Stimulated activated naive B cell treated with anti-CD40 and anti-IgM and Interleukin-4, amounts not matched to agents 10 μg/mL and 1 μg/mL and 100 μg/mL, for 72 hours (primary cell): ENCODE results near the gene TAF15.

Experiments used
- ATAC-seq, 2 donors: fragments of 150-1000 bp; cut with Tn5 transposase; replicated peaks; 2 replicates each; pipeline ENCODE4 v1.10.0; 2021; ENCODE audit warnings: moderate library complexity in 1 of 2
- DNase-seq: peaks from one replicate; pipeline ENCODE4 v3.0.0; 2021
- H3K27ac Mint-ChIP-seq: one replicate; pipeline ENCODE4 v1.8.0; 2022; ENCODE audit warnings: mild to moderate bottlenecking, mixed read lengths
- H3K27me3 Mint-ChIP-seq, 2 donors: one replicate each; pipeline ENCODE4 v1.8.0; 2022; ENCODE audit warnings: mixed read lengths in 2 of 2
- H3K36me3 Mint-ChIP-seq, 2 donors: one replicate each; pipeline ENCODE4 v1.8.0; 2022; ENCODE audit warnings: mixed read lengths in 2 of 2, mild to moderate bottlenecking in 1 of 2
- H3K4me1 Mint-ChIP-seq, 2 donors: one replicate each; pipeline ENCODE4 v1.8.0; 2022; ENCODE audit warnings: mixed read lengths in 2 of 2, mild to moderate bottlenecking in 1 of 2
- H3K4me3 Mint-ChIP-seq, 2 donors: one replicate each; pipeline ENCODE4 v1.8.0; 2022; ENCODE audit warnings: mild to moderate bottlenecking in 2 of 2, mixed read lengths in 2 of 2, moderate library complexity in 1 of 2
- H3K9me3 Mint-ChIP-seq, 2 donors: one replicate each; pipeline ENCODE4 v1.8.0; 2022; ENCODE audit warnings: mixed read lengths in 2 of 2, mild to moderate bottlenecking in 1 of 2

TAF15 gene

DNA sequence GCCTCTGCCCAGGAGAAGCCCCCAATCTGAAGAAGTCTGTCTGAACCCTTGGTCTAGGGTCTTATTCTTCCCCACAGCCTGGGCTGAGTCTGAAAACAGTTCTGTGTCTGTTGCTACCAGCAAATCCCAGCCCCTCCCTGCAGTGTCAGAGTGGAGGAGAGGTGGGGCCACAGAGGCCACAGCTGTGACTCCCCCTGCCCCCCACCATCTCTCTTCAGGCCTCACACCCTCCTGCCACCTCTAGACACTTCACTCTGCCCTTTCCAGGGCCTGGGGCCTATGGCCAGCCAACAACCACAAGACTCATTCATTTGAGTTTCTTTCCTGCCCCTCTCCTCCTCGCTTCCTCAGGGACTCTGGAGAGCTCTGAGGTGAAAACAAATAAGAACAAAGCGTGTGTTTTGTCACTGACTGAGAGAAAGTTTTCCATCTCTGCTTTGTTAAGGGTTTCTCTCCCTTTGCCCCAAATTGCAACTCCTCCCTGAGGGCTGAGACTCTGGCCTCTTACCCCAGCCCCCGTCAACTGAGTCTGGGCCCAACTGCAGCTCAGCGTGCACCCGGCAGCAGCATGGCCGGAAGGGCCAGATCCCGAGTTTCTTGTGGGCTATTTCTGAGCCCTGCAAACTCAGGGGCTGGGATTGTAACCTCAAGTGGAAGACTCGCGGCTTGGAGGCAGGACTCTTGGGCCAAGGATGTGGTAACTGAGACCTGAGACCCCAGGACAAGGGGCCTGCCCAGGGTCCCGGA lies 35.4 kb upstream of the TAF15 start:
- Mint-ChIP-seq H3K27ac (no peak overlapping the region), H3K4me1 (no peaks in the 10 kb centered on the region), H3K4me3 (no peak overlapping the region), H3K36me3 (no peaks in the 10 kb centered on the region), H3K27me3 (peaks cover 8 to 24% of the 10 kb centered on the region in 2 donors), H3K9me3 (no peaks in the 10 kb centered on the region)
- ATAC-seq: no peak
- no peak for DNase-seq

DNA sequence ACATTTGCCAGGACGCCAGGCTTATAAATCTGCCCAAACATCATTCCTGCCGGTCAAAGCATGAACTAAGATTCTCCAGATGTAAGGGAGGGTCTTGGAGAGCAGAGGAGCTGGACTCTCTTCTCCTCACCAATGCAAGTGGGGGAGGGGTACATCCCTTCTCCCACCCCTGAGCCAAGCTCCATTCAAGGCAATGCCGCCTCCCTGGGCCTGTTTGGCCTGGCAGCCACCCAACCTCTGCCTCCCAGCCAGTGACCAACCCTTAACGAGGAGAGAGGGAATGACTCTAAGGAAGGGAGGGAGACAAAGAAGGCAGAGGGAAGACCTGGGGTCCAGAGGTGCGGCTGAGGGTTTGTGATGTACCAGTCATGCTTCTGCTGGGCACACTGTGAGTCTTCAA lies 34.8 kb upstream of the TAF15 start:
- Mint-ChIP-seq H3K4me1 (no peaks in the 10 kb centered on the region), H3K27me3 (peaks cover 6 to 26% of the 10 kb centered on the region in 2 donors), H3K27ac (no peak overlapping the region), H3K9me3 (no peaks in the 10 kb centered on the region), H3K36me3 (no peaks in the 10 kb centered on the region), H3K4me3 (no peak overlapping the region)
- DNase-seq: no peak
- no peak for ATAC-seq

DNA sequence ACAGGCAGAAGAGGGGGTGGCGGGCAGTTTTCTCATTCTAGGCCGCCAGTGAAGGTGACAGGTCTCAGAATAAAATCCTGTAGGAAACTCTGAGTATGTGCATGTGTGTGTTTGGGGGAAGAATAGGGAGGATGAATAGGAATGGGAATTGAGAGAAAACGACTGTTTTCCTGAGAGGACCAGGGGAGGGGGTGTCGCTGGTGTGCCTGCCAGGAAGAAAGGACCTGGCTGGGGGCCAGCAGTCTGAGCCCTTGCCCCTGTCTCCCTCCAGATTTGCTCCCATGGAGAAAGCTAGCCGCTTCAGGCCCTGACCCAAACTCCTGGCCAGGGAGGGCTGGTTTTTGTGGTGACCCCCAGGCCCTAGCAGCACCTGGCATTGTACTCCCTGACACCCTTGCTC lies 34.2 kb upstream of the TAF15 start:
- no peak for DNase-seq
- H3K27ac Mint-ChIP-seq: no peak overlapping the region
- H3K4me3 Mint-ChIP-seq: no peak overlapping the region
- no peak for ATAC-seq
- H3K27me3 Mint-ChIP-seq: peaks cover 4 to 22% of the 10 kb centered on the region in 2 donors
- H3K4me1 Mint-ChIP-seq: no peaks in the 10 kb centered on the region
- H3K9me3 Mint-ChIP-seq: no peaks in the 10 kb centered on the region
- no peaks in the 10 kb centered on the region for H3K36me3 Mint-ChIP-seq

DNA sequence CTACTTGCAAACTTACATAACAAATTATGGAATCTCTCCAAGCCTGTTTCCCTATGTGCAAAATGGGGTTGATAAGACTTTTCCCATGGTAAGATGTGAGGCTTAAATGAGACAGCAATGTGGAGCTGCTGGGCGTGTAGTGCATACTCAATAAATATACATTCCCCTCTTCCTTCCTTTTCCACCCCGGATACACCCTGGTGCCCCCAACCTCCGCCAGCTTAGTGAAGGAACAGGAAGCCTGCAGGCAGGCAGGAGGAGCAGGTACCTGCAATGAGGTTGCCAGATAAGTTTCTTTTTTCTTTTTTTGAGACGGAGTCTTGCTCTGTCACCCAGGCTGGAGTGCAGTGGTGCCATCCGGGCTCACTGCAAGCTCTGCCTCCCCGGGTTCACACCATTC lies 33.7 kb upstream of the TAF15 start:
- ATAC-seq: no peak
- no peaks in the 10 kb centered on the region for H3K4me1 Mint-ChIP-seq
- DNase-seq: no peak
- no peaks in the 10 kb centered on the region for H3K9me3 Mint-ChIP-seq
- H3K36me3 Mint-ChIP-seq: no peaks in the 10 kb centered on the region
- H3K27ac Mint-ChIP-seq: no peak overlapping the region
- no peak overlapping the region for H3K4me3 Mint-ChIP-seq
- H3K27me3 Mint-ChIP-seq: peaks cover 4 to 22% of the 10 kb centered on the region in 2 donors

DNA sequence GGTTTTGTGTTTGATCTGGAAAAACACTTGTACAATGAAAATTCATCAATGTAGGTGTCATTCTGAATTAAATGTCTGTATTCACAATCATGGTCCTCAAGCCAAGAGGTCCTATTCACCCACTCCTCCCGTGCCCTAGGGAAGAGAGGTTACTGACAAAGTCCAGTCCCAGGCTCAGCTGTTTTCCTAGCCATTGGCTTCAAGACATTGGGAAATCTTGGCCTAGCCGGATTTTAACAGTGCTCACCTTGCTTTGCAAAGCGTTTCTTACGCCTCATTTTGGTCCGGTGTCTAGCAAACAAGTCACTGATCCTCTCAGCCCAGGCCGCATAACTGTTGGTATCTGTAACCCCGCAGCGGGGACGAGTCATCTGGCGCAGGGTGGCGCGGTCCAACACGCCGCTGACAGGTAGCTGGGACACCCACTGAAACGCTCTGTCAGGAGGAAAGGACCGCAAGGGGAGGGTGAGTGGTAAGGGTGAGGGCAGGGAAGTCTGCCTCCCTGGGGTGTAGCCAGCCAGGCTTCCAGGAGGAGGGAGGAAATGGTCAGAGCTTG lies 30.6 kb upstream of the TAF15 start:
- Mint-ChIP-seq H3K36me3 (no peaks in the 10 kb centered on the region), H3K27ac (no peak overlapping the region), H3K27me3 (peaks cover 4 to 16% of the 10 kb centered on the region in 2 donors), H3K9me3 (no peaks in the 10 kb centered on the region), H3K4me3 (no peak overlapping the region), H3K4me1 (no peaks in the 10 kb centered on the region)
- ATAC-seq (no peak), DNase-seq (no peak)

DNA sequence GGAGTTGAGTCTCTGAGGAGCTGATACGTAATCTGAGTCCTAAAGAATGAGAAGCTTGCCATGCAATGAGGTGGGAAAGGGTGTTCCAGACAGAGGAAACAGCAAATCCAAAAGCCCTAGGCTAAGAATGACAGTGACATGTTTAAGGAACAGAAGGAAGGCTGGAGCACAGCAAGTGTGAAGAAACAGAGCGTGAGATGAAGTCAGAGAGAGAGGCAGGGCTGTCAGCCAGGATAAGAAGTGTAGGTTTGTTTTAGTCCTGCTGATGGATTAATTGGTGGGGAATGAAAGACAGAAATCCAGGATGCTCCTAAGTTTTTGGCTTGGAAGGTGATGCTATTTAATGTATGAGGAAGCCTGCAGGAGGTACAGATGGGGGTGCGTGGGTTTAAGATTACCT lies 28.3 kb upstream of the TAF15 start:
- no peak overlapping the region for H3K27ac Mint-ChIP-seq
- no peaks in the 10 kb centered on the region for H3K9me3 Mint-ChIP-seq
- H3K4me3 Mint-ChIP-seq: no peak overlapping the region

DNA sequence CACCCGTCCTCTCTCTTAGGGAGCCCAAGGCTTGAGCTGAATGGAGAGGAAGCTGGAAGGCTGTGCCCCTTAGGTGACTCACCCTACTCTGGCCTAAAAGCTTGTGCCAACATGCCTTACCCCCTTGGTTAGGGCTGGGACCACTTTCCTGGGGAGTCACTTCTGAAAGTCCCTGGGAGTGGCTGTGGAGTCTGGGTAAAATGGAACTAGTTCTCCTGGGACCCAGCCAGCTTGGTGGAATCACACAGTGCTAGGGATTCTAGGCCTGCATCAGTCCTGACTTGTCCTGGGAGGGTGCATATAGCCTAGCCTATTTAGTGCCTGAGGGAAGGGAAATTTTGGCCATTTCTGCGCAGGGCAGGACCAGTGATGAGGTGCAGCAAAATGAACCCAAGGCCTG lies 24.4 kb upstream of the TAF15 start:
- Mint-ChIP-seq H3K27me3 (peaks cover 4 to 8% of the 10 kb centered on the region in 2 donors), H3K27ac (no peak overlapping the region), H3K4me1 (no peaks in the 10 kb centered on the region), H3K9me3 (no peaks in the 10 kb centered on the region), H3K36me3 (no peaks in the 10 kb centered on the region), H3K4me3 (no peak overlapping the region)
- DNase-seq (no peak), ATAC-seq (no peak)

More for the DNA sequence above, 28.3 kb upstream of the TAF15 start:
- H3K27me3 Mint-ChIP-seq: peaks cover 4 to 7% of the 10 kb centered on the region in 2 donors
- no peaks in the 10 kb centered on the region for H3K4me1 Mint-ChIP-seq
- H3K36me3 Mint-ChIP-seq: no peaks in the 10 kb centered on the region
- DNase-seq (no peak), ATAC-seq (no peak)

DNA sequence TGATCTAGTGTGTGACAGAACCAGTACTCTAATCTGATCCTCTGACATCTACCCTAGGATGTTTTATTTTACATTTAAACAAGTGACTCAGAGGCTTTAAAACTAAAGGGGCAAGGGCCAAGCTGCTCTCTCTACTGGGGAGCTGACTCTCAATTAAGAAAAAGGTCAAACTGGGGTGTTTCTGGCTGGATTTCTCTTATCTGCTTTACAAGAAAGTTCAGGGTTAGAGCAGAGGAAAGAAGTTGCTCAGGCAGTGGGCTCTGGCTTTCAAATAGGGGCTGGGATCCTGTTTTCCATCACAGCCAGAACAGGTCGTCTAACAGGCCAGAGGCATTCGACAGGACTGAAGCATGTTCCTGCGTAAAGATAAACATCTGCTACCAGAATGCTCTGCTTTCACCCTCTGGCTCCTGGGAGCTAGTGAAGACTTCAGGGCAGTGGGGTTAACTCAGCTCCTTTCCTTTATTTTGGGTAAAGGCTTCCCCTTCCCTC lies 22.3 kb upstream of the TAF15 start:
- H3K4me3 Mint-ChIP-seq: no peak overlapping the region
- ATAC-seq (no peak), DNase-seq (no peak)
- peaks cover 8 to 11% of the 10 kb centered on the region in 2 donors for H3K27me3 Mint-ChIP-seq
- H3K9me3 Mint-ChIP-seq: no peaks in the 10 kb centered on the region
- no peaks in the 10 kb centered on the region for H3K4me1 Mint-ChIP-seq
- no peaks in the 10 kb centered on the region for H3K36me3 Mint-ChIP-seq
- H3K27ac Mint-ChIP-seq: no peak overlapping the region

DNA sequence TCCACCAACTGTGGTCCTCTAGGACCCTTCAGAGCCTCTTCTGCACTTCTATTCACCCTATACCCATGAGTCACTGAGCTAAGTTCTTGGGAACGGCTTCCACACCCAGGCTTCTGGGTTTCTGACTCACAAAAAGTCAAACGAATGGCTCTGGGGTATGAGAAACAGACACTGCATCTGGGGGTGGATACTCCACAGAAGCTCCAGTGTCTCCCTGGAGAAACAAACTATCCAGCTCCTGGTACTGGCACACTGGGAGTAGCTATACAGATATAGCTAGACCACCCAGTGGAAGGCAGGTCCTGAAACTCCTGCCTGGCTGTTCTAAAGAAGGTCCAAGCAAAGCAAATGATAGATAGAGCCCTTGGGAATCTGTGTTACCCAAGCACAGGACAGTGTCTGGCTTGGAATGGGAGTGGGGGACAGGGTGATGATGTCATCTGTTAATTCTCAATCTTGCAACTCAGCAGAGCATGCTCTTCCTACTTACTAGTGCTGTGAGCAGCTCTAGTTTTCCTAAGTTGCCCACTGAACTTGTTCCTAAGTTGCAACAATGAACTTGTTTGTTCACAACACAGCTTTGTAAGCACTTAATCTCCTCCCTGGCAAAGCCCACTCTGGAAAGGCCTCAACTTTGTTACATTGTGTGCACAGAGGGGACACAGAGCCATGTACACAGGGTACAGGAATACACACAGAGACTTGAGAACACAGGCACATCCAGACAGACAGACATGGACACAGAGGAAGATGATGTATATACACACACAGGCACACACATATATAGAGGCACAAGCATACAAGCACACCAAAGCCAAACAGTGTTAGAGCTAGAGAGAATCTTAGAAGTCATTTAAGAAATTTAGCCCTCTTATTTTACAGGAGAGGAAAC lies 20.6 kb upstream of the TAF15 start:
- Mint-ChIP-seq H3K4me1 (no peaks in the 10 kb centered on the region), H3K36me3 (no peaks in the 10 kb centered on the region), H3K9me3 (no peaks in the 10 kb centered on the region), H3K27ac (no peak overlapping the region), H3K27me3 (peaks cover 15 to 24% of the 10 kb centered on the region in 2 donors), H3K4me3 (no peak overlapping the region)
- ATAC-seq (no peak), DNase-seq (no peak)

DNA sequence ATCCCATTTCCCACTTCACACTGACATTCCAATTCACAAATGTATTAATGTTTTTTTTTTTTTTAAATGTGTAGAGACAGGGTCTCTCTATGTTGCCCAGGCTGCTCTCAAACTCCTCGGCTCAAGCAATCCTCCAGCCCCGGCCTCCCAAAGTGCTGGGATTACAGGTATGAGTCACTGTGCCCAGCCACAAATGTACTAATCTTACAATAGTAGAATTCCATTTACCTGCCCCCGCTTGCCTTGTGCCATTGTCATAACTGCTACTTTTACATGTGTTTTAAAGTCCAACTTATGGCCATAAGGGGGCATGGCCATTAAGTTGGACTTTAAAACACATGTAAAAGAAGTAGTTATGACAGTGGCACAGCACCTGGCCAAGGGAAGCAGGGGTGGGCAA lies 18.4 kb upstream of the TAF15 start:
- Mint-ChIP-seq H3K36me3 (no peaks in the 10 kb centered on the region), H3K27ac (no peak overlapping the region), H3K27me3 (peaks cover 30 to 43% of the 10 kb centered on the region in 2 donors), H3K4me1 (peaks cover 8 to 13% of the 10 kb centered on the region in 2 donors), H3K4me3 (no peak overlapping the region), H3K9me3 (no peaks in the 10 kb centered on the region)
- ATAC-seq (no peak), DNase-seq (no peak)

DNA sequence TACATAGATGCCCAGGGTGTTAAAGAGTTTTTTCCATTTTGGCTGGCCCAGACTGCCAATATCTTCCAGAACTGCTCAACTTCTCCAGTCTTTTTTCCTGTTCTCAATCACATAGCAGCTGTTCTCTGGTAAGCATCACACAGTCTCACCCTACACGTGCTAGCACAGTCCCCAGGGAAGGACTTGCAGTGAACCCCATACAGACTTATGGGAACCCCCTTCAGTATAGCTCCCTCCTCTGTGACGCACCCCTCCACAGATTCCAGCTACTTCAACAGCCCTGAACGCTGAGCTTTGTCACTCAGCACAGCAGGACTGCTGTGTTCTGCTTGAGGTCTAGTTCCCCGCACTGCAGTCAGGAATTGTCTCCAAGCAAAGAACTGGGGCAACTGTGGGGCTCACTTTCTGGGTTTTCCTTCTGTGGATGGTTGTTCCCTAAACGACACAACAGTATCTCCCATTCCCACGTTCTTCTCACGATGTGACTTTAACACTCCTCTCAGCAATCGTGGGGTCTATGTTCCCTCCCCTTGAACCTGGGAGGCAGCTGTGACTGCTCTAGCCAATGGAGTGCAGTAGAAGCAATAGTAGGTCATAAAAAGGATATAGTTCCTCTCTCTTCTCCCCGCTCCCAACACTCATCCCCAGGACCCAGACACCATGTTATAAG lies 17.5 kb upstream of the TAF15 start:
- H3K36me3 Mint-ChIP-seq: no peaks in the 10 kb centered on the region
- H3K9me3 Mint-ChIP-seq: no peaks in the 10 kb centered on the region
- no peak overlapping the region for H3K27ac Mint-ChIP-seq
- H3K4me3 Mint-ChIP-seq: no peak overlapping the region
- no peak for ATAC-seq
- peaks cover 36 to 48% of the 10 kb centered on the region in 2 donors for H3K27me3 Mint-ChIP-seq
- peaks cover 8 to 15% of the 10 kb centered on the region in 2 donors for H3K4me1 Mint-ChIP-seq
- DNase-seq: no peak

DNA sequence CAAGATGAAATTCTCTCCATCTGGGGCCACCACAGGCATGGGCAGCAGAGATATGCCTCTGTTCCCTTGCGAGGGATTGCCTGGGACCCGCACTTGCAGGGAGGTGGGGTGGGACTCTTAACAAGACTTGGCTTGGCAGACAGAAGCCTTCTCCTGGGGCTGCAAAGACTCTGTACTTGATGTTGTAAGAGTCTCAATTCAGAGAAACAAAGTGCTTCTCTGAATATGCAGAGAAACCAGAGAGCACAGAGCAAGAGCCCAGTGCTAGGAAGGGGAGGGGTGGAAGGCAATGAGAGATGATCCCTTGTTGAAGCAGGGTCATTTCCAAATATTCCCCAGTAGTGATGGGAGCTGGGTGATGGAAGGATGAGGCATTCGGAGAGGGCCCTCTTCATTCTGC lies 16.0 kb upstream of the TAF15 start:
- Mint-ChIP-seq H3K4me3 (no peak overlapping the region), H3K4me1 (peaks cover 8 to 15% of the 10 kb centered on the region in 2 donors), H3K9me3 (no peaks in the 10 kb centered on the region), H3K27ac (no peak overlapping the region), H3K36me3 (no peaks in the 10 kb centered on the region), H3K27me3 (peaks cover 41 to 56% of the 10 kb centered on the region in 2 donors)
- ATAC-seq (no peak), DNase-seq (no peak)

DNA sequence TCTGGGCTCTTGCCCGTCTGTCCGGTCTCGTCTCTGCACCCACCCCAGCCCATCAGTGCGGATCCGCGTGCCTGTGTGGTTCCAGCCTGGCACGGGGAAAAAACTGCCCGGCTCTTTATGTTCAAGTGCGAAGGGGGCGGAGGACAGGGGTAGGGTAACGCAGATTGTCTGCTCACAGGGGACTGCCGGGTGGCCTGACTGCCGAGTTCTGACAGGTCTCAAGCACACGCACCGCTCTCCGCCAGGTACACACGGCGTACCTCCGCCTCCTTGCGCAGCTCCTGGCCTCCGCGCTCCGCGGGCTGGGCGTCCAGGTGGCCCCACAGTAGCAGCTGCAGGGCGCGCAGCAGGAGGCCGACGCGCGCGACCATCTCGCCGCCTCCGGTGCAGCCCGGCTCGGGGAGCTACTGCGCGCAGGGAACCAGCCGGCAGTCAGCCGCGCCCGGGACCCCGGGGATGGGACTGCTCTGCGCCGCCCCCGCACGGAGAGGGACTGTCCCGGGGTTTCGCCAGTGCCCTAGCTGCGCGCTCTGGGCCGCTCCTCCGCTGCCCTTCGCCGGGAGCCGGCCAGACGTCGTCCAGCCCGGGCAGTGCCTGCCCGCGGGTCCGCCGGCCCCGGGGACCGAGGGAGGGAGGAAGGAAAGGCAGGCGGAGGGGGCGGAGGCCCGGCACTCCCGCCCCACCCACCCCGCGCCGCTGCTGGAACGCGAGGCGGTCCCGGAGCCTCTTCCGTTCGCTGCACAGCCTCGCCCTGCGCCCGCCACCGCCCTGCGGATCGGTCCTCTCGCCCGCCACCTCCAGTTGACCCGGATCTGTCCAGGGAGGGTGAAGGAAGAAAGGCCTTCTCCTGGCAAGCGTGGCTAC lies 14.0 kb upstream of the TAF15 start, which contains the start of gene MMP28:
TSS of gene MMP28 (minus strand) at position 635 of the 864 bp plus-strand sequence. CDS start at position 371, 264 bp downstream.
- DNase-seq (peak; percentile 18), ATAC-seq (peak; percentile 81 to 82)
- Mint-ChIP-seq H3K27me3 (peaks cover 41 to 48% of the 10 kb centered on the region in 2 donors), H3K4me1 (peaks cover 8 to 15% of the 10 kb centered on the region in 2 donors), H3K9me3 (no peaks in the 10 kb centered on the region), H3K4me3 (peak within 1 kb of the TSS; percentile 86 to 87), H3K36me3 (no peaks in the 10 kb centered on the region), H3K27ac (peak within 1 kb of the TSS; percentile 9)
